Aorta (tissue), 5 donors: ENCODE data around the gene MCU. TPM values are rescaled to one million over a fixed set of nuclear protein-coding genes. Genes with fewer than 3 reads are reported as not detected.
"Not testable (repeated sequence)": the region's sequence is repeated elsewhere in the genome, so short reads cannot be mapped to it uniquely, and the experiment has no call there.

Source experiments
- ATAC-seq: fragments of 200-7000 bp; cut with Tn5 transposase; one replicate; pipeline ENCODE4 v1.9.1; 2022; ENCODE audit warnings: moderate library complexity; ENCODE audit not compliant: low FRiP score
- DNase-seq, 2 donors: peaks; one replicate each; pipeline ENCODE4 v3.0.0-alpha.2; 2020
- H3K27ac ChIP-seq, 2 donors: one replicate each; pipeline ENCODE4 v1.5.1; 2013; ENCODE audit warnings: low read length in 2 of 2, mild to moderate bottlenecking in 2 of 2, moderate library complexity in 2 of 2, control low read depth in 1 of 2, inconsistent platforms in 1 of 2, low read depth in 1 of 2
- H3K27me3 ChIP-seq, 2 donors: one replicate each; pipeline ENCODE4 v1.6.1; 2013; ENCODE audit warnings: control low read depth in 1 of 2, low read length in 1 of 2, mild to moderate bottlenecking in 1 of 2, moderate library complexity in 1 of 2; ENCODE audit not compliant: insufficient read depth in 2 of 2, control insufficient read depth in 1 of 2
- H3K36me3 ChIP-seq, 2 donors: one replicate each; pipeline ENCODE4 v1.6.1; 2013; ENCODE audit warnings: control low read depth in 1 of 2, low read length in 1 of 2, mild to moderate bottlenecking in 1 of 2; ENCODE audit not compliant: insufficient read depth in 2 of 2, control insufficient read depth in 1 of 2
- H3K4me1 ChIP-seq, 2 donors: one replicate each; pipeline ENCODE4 v1.6.1; 2013; ENCODE audit warnings: low read length in 2 of 2, control low read depth in 1 of 2, mild to moderate bottlenecking in 1 of 2, moderate library complexity in 1 of 2; ENCODE audit not compliant: insufficient read depth in 2 of 2, control insufficient read depth in 1 of 2
- H3K4me3 ChIP-seq, 2 donors: one replicate each; pipeline ENCODE4 v1.5.1; 2013; ENCODE audit warnings: low read length in 2 of 2, control low read depth in 1 of 2, mild to moderate bottlenecking in 1 of 2
- H3K9me3 ChIP-seq: one replicate; pipeline ENCODE4 v1.6.1; 2013; ENCODE audit warnings: mild to moderate bottlenecking, low read length; ENCODE audit not compliant: control insufficient read depth
- WGBS, 2 donors: extraction: QIAGEN DNeasy Blood & Tissue Kit; methylation state at CpG; one replicate each; pipeline ENCODE4 v1.1.7; 2013; 5-methylcytosine and 5-hydroxymethylcytosine counted together
- intact Hi-C, 2 donors: fragments of 100-400 bp; cut with DNase I; formaldehyde crosslinking; loops; one replicate each; pipeline versions ENCODE4 v1.14.2 to v1.15.0; 2022
- polyA plus RNA-seq, 2 donors: library from polyadenylated mRNA; stranded (reverse); fragments of 200-250 nt; gene quantifications; one replicate each; pipeline ENCODE4 v1.2.3, GENCODE V29; 2013
- total RNA-seq, 2 donors: library from RNA; stranded (reverse); fragmentation: NEBNext Ultra II Directional; extraction: Animal tissue kit (Norgen Biotek cat#: 25700); gene quantifications; one replicate each; pipeline ENCODE4 v1.2.1, GENCODE V29; 2021
- donor health status: healthy with polysubstance abuse.
- donor health status: Bipolar disorder and iron deficiency.
- donor health status: DM: no; HTN: no; CAD: no.
- donor health status: DM: no; HTN: no; CAD: no.
- donor health status: DM: yes; HTN: yes; CAD: no.

Gene MCU
- total and polyA plus RNA-seq, 4 donors, result 18.3 to 45.6 (median 26.6) TPM

DNA sequence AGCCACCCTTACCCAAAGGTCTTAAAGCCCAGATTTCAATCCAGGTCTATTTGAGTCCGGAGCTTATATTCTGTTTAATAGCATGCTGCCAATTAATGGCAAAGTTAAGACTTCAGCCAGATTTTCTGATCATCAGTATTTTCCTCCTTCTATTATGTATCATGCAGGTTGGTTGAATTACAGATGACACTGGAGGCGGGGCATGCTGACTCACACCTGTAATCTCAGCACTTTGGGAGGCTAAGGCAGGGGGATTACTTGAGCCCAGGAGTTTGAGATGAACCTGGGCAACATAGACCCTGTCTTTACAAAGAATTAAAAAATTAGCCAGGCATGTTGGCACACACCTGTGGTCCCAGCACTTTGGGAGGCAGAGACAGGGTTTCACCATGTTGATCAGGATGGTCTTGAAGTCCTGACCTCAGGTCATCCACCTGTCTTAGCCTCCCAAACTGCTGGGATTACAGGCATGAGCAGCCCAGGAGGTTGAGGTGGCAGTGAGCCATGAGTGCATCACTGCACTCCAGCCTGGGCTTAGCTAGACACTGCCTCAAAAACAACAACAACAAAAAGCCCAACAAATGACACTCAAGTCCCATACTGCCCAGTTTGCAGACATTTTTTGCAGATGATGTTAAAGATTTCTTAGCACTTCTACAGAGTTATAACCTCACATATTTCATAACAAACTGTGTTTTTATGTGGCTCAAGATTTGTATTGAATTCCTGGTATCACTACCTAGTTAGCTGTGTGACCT is 62.5 kb downstream of the MCU start:
- Histone ChIP-seq H3K27me3 (no peaks in the 10 kb centered on the region), H3K9me3 (no peaks in the 10 kb centered on the region), H3K27ac (no peak overlapping the region), H3K36me3 (no peaks in the 10 kb centered on the region), H3K4me1 (peaks cover 2 to 3% of the 10 kb centered on the region in 2 donors), H3K4me3 (no peak overlapping the region)
- DNase-seq (no peak), ATAC-seq (no peak)
- WGBS, 2 donors, result 99% methylated on average over 2 of the region's 2 CpGs
- intact Hi-C loops, result no loop called here

DNA sequence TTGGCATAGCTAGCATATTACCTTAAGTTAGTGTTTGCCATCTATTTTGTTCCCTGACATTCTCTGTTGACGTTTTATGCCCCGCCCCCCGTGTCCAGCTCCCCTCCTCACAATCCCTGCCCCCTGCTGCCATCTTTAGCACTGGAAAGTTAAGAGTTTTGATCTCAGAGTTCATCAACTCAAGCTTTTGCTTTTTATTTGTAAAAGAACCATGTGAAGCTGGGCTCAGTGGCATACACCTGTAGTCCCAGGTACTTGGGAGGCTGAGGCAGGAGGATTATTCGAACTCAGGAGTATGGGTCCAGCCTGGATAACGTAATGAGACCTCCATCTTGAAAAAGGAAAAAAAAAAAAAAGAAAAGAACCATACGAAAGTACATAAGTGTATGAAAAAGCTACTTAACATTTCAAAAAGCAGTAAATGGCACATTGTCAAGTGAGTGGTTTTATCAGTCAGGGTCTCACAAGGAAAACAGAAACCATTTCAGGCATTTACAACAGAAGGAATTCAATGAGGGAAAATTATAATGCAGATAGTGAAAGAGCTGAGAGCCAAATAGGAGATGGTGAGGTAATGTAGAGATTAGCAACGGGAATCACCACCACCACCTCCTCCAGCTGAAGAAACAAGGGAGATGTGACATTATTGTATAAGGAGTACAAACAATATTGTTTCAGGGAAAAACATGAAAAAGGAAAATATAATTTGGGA is 64.9 kb downstream of the MCU start:
- Histone ChIP-seq H3K36me3 (no peaks in the 10 kb centered on the region), H3K4me1 (peaks cover 1 to 2% of the 10 kb centered on the region in 2 donors), H3K4me3 (no peak overlapping the region), H3K9me3 (no peaks in the 10 kb centered on the region), H3K27ac (no peak overlapping the region), H3K27me3 (no peaks in the 10 kb centered on the region)
- DNase-seq (no peak), ATAC-seq (no peak)
- WGBS, 2 donors, result 49 to 55% methylated on average over 7 of the region's 7 CpGs
- intact Hi-C loops, result no loop called here

DNA sequence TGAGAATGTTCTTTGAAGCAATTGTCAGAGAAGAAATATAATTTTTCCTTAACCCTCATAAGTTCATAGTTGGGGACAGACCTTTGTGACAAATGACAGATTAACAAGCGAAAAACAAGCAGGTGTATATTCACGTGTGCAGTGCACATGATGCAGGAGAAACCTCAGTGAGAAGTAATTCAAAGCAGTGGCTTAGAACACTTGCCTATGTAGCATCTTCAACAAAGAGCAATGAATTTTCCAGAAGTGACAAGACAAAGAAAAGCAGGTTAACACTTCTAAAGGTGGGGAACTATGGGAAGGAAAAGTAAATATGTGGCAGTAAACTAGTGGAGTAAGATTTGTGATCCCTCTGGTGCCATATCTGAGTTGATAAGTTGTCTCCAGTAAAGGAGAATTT is 65.8 kb downstream of the MCU start:
- H3K27ac ChIP-seq, result no peak overlapping the region
- H3K36me3 ChIP-seq, result no peaks in the 10 kb centered on the region
- H3K9me3 ChIP-seq, result no peaks in the 10 kb centered on the region
- peaks cover 0 to 2% of the 10 kb centered on the region in 2 donors for H3K4me1 ChIP-seq
- WGBS, 2 donors, result 88 to 90% methylated on average over 2 of the region's 2 CpGs
- H3K27me3 ChIP-seq, result no peaks in the 10 kb centered on the region
- H3K4me3 ChIP-seq, result no peak overlapping the region
- intact Hi-C loops, result no loop called here
- ATAC-seq (no peak), DNase-seq (no peak)

DNA sequence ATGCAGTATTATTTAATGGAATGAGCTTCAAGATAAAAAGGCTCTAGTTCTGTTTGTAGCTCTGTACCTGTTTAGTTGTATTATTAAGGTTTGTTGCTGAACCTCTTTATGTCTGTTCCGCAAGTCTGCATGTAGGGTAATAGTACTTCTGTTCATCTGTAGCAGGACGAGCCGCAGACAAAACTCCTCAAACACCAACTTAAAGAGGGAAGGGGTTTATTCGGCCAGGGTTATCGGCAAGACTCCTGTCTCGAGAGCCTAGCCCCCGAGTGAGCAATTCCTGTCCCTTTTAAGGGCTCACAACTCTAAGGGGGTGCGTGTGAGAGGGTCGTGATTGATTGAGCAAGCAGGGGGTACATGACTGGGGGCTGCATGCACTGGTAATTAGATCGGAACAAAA is 67.0 kb downstream of the MCU start:
- WGBS, 2 donors, result 90 to 93% methylated on average over 10 of the region's 10 CpGs
- H3K4me3 ChIP-seq, DNase-seq, H3K9me3 ChIP-seq, H3K27ac ChIP-seq, H3K27me3 ChIP-seq, intact Hi-C loops, H3K4me1 ChIP-seq, ATAC-seq, H3K36me3 ChIP-seq: not testable (repeated sequence)

DNA sequence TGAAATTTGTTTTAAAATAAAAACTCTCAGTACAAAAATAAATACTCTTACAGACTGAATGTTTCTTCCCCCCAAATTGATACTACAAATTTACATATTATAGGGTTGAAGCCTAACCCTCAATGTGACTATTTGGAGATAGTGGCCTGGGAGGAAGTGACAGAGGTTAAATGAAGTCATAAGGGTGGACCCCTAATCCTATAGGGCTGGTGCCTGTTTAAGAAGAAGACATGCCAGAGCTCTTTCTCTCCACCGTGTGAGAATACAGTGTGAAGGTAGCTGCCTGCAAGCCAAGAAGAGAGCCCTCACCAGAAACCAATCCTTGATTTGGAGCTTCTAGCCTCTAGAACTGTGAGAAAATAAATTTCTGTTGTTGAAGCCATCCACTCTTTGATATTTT is 67.6 kb downstream of the MCU start:
- WGBS, 2 donors, result 41 to 42% methylated on average over 1 of the region's 1 CpG
- Histone ChIP-seq H3K9me3 (no peaks in the 10 kb centered on the region), H3K4me3 (no peak overlapping the region), H3K36me3 (no peaks in the 10 kb centered on the region), H3K27me3 (no peaks in the 10 kb centered on the region), H3K4me1 (no peaks in the 10 kb centered on the region), H3K27ac (no peak overlapping the region)
- ATAC-seq (no peak), DNase-seq (no peak)
- intact Hi-C loops, result no loop called here

DNA sequence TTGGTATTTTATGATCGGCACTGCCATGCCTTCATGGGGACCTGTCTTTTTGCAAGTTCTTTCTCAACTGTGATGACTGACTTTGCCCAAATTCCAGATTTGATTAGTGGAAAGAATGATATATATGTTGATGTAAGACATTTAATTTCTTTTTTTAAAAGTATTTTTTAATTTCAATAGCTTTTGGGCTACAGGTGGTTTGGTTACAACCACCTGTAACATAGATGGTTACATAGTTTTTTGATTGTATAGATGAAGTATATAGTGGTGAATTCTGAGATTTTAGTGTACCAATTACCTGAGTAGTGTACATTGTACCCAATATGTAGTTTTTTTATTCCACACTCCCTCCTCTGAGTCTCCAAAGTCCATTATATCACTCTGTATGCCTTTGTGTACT is 69.6 kb downstream of the MCU start:
- no peaks in the 10 kb centered on the region for H3K9me3 ChIP-seq
- DNase-seq (no peak), ATAC-seq (no peak)
- intact Hi-C loops, result no loop called here
- H3K4me1 ChIP-seq, result no peaks in the 10 kb centered on the region
- H3K36me3 ChIP-seq, result no peaks in the 10 kb centered on the region
- 95 to 97% methylated on average over 1 of the region's 1 CpG for WGBS, 2 donors
- H3K4me3 ChIP-seq, result no peak overlapping the region
- no peak overlapping the region for H3K27ac ChIP-seq
- no peaks in the 10 kb centered on the region for H3K27me3 ChIP-seq

DNA sequence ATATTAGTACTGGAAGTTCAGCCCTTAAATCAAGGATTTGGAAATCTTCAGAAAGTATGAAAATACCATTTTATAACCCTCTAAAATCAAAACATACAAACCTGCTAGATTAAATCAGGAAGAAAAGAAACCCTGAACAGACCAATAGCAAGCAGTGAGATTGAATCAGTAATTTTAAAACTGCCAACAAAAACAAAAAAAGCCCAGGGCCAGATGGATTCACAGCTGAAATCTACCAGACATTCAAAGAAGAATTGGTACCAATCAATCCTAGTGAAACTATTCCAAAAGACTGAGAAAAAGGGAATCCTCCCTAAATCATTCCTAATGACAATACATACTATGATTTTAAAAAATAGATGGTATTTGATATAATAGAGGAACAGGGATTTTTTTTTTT is 70.1 kb downstream of the MCU start:
- Histone ChIP-seq H3K27me3 (no peaks in the 10 kb centered on the region), H3K4me1 (no peaks in the 10 kb centered on the region), H3K36me3 (no peaks in the 10 kb centered on the region), H3K4me3 (no peak overlapping the region), H3K9me3 (no peaks in the 10 kb centered on the region), H3K27ac (no peak overlapping the region)
- ATAC-seq (no peak), DNase-seq (no peak)
- intact Hi-C loops, result no loop called here

DNA sequence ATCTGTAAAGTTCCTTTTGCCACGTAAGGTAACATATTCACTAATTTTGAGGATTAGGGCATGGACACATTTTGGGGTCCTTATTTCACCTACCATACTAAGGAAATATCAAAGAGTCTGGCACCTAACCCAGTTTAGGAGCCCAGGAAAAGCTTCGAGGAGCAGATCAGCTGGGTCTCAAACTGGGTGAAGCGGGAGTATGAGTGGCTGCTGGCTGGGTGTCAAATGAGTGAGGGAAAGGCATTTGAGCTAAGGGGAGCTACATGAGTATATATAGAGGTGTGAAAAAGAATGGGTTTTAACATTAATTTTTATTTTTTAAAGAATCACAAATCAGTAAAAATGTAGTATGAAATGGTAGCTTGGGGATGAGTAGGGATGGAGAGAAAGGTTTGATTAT is 71.3 kb downstream of the MCU start:
- H3K9me3 ChIP-seq, result no peaks in the 10 kb centered on the region
- no peak overlapping the region for H3K27ac ChIP-seq
- intact Hi-C loops, result no loop called here
- ATAC-seq (no peak), DNase-seq (no peak)
- no peaks in the 10 kb centered on the region for H3K27me3 ChIP-seq
- H3K4me1 ChIP-seq, result no peaks in the 10 kb centered on the region
- 74 to 76% methylated on average over 3 of the region's 3 CpGs for WGBS, 2 donors
- H3K4me3 ChIP-seq, result no peak overlapping the region
- H3K36me3 ChIP-seq, result no peaks in the 10 kb centered on the region

DNA sequence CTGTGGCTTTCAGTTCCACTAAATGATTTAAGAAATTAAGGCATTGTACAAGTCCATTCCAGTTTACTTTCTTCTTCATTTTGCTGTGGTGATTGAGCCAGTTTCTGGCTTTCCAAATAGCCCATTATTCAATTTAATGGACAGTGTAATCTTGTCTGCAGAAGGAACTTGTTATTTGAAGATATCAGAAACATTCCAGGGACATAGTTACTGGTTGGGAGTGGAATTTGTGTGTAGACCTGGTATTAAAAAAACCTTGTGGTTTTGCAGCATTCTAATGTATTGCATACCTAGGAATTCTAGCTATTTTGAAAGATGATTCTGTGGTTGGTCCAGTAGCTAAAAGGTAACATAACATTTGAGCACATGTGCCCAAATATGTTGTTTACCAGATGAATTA is 72.2 kb downstream of the MCU start:
- Histone ChIP-seq H3K36me3 (no peaks in the 10 kb centered on the region), H3K4me1 (no peaks in the 10 kb centered on the region), H3K4me3 (no peak overlapping the region), H3K9me3 (no peaks in the 10 kb centered on the region), H3K27me3 (no peaks in the 10 kb centered on the region), H3K27ac (no peak overlapping the region)
- no peak for ATAC-seq
- intact Hi-C loops, result no loop called here
- no peak for DNase-seq
